ENCODE measurements around the gene MSRB1. TPM values are rescaled to one million over a fixed set of nuclear protein-coding genes. Genes with fewer than 3 reads are reported as not detected.

MSRB1 gene
- total RNA-seq, 1 donor from 2014 or later = 28.8 TPM

GRCh38 chr16:1971796-1972489, 28.9 kb upstream of the MSRB1 start, which contains the start of gene TBL3:
Gene TBL3, plus strand, starts transcription at chr16:1972053. Its CDS starts 112 bp downstream, at chr16:1972165.
- Histone ChIP-seq H3K4me3 (peak within 1 kb of the TSS; percentile 99), H3K36me3 (peaks cover 30% of the 10 kb centered on the region), H3K9me3 (no peaks in the 10 kb centered on the region), H3K27ac (peak within 1 kb of the TSS; percentile 91), H3K4me1 (peaks cover 16% of the 10 kb centered on the region), H3K27me3 (no peaks in the 10 kb centered on the region)
- intact Hi-C loops (cut with DNase I) = no loop called here
- no peak for TF ChIP-seq CTCF (IDR thresholded peaks at IDR 0.05)
- ATAC-seq = peak; percentile 95
- peak; percentile 97 for DNase-seq

GRCh38 chr16:1968146-1968953, 25.4 kb upstream of the MSRB1 start:
- H3K4me3 ChIP-seq = no peak overlapping the region
- intact Hi-C loops (cut with DNase I) = no loop called here
- ATAC-seq = no peak
- no peaks in the 10 kb centered on the region for H3K27me3 ChIP-seq
- DNase-seq = no peak
- no peaks in the 10 kb centered on the region for H3K9me3 ChIP-seq
- H3K4me1 ChIP-seq = peaks cover 25% of the 10 kb centered on the region
- TF ChIP-seq CTCF (IDR thresholded peaks at IDR 0.05) = no peak
- H3K36me3 ChIP-seq = no peaks in the 10 kb centered on the region
- no peak overlapping the region for H3K27ac ChIP-seq

GRCh38 chr16:1966460-1966859, 23.5 kb upstream of the MSRB1 start, which contains the start of gene RNF151:
Gene RNF151, plus strand, starts transcription at chr16:1966856. Its CDS starts 26 bp downstream, at chr16:1966882.
- H3K36me3 ChIP-seq = peaks cover 16% of the 10 kb centered on the region
- no peaks in the 10 kb centered on the region for H3K9me3 ChIP-seq
- DNase-seq (no peak), ATAC-seq (no peak)
- TF ChIP-seq CTCF (IDR thresholded peaks at IDR 0.05) = no peak
- peak within 1 kb of the TSS; percentile 75 for H3K4me3 ChIP-seq
- intact Hi-C loops (cut with DNase I) = no loop called here
- peaks cover 19% of the 10 kb centered on the region for H3K4me1 ChIP-seq
- H3K27me3 ChIP-seq = no peaks in the 10 kb centered on the region
- H3K27ac ChIP-seq = peak within 1 kb of the TSS; percentile 98

- Histone ChIP-seq H3K9me3 (no peaks in the 10 kb centered on the region), H3K36me3 (peaks cover 26% of the 10 kb centered on the region), H3K4me3 (peak overlapping the region; percentile 75), H3K27ac (peak overlapping the region; percentile 98), H3K4me1 (peaks cover 21% of the 10 kb centered on the region), H3K27me3 (no peaks in the 10 kb centered on the region)
- ATAC-seq = no peak
- peak; percentile 60 for DNase-seq
- intact Hi-C loops (cut with DNase I) = no loop called here
- no peak for TF ChIP-seq CTCF (IDR thresholded peaks at IDR 0.05)
Measured at GRCh38 chr16:1965396-1966001, 22.5 kb upstream of the MSRB1 start.

GRCh38 chr16:1964506-1965395, 21.8 kb upstream of the MSRB1 start, which contains the start of gene RPS2:
Gene RPS2, minus strand, starts transcription at chr16:1964826. Its CDS starts 201 bp downstream, at chr16:1964625.
- Histone ChIP-seq H3K9me3 (no peaks in the 10 kb centered on the region), H3K4me3 (peak within 1 kb of the TSS; percentile 75), H3K27ac (peak within 1 kb of the TSS; percentile 98), H3K27me3 (no peaks in the 10 kb centered on the region), H3K36me3 (peaks cover 27% of the 10 kb centered on the region), H3K4me1 (peaks cover 24% of the 10 kb centered on the region)
- intact Hi-C loops (cut with DNase I) = no loop called here
- TF ChIP-seq CTCF (IDR thresholded peaks at IDR 0.05) = no peak
- ATAC-seq (peak; percentile 97), DNase-seq (peak; percentile 100)
